IMR-90 (cell line): ENCODE data around the gene KRT76. TPM values are rescaled to one million over a fixed set of nuclear protein-coding genes. Genes with fewer than 3 reads are reported as not detected.

Experiments
- ATAC-seq: fragments of 200-7000 bp; cut with Tn5 transposase; 2 replicates; pipeline ENCODE4 v1.9.1; 2020; ENCODE audit warnings: low read depth, mild to moderate bottlenecking, moderate library complexity
- BruUV-seq: library from RNA; stranded (reverse); fragments of 400-500 nt; replicated peaks from 2 replicates; lab custom pipeline; 2021; lab: Mats Ljungman, UMichigan
- CTCF ChIA-PET: fragments of 300-600 bp; formaldehyde crosslinking; extraction: SDS; loops from one replicate; lab custom pipeline; 2021; ENCODE audit warnings: antibody characterized with exemption; lab: Yijun Ruan, JAX
- POLR2A ChIA-PET: fragments of 300-600 bp; sonication (Branson Sonifier 250); formaldehyde crosslinking; loops from one replicate; lab custom pipeline; 2022; ENCODE audit warnings: antibody characterized with exemption; ENCODE audit not compliant: unreplicated experiment; lab: Charles Lee
- DNase-seq: peaks from one replicate; pipeline ENCODE4 v3.0.0; 2013
- H2AFZ ChIP-seq: replicated peaks from 2 replicates; pipeline ENCODE3; 2013; ENCODE audit warnings: low read length, mild to moderate bottlenecking; ENCODE audit not compliant: poor library complexity
- H2AK5ac ChIP-seq: 2 replicates; pipeline ENCODE4 v1.6.1; 2013; ENCODE audit warnings: low read depth, low read length, inconsistent platforms
- H2AK9ac ChIP-seq: replicated peaks from 2 replicates; pipeline ENCODE3; 2013; ENCODE audit warnings: mild to moderate bottlenecking, low read depth, low read length, moderate library complexity; ENCODE audit not compliant: poor library complexity
- H2BK120ac ChIP-seq: 2 replicates; pipeline ENCODE4 v1.6.1; 2013; ENCODE audit warnings: low read depth, low read length, inconsistent platforms
- H2BK15ac ChIP-seq: 3 replicates; pipeline ENCODE4 v1.6.1; 2013; ENCODE audit warnings: low read depth, low read length, inconsistent platforms
- H2BK20ac ChIP-seq: 2 replicates; pipeline ENCODE4 v1.6.1; 2013; ENCODE audit warnings: low read depth, mild to moderate bottlenecking, inconsistent platforms, low read length, moderate library complexity
- H2BK5ac ChIP-seq: 2 replicates; pipeline ENCODE4 v1.6.1; 2013; ENCODE audit warnings: mild to moderate bottlenecking, low read depth, low read length, inconsistent platforms; ENCODE audit not compliant: poor library complexity, severe bottlenecking
- H3K14ac ChIP-seq: replicated peaks from 2 replicates; pipeline ENCODE4 v1.6.1; 2013; ENCODE audit warnings: low read depth, low read length, inconsistent platforms
- H3K18ac ChIP-seq: 2 replicates; pipeline ENCODE4 v1.6.1; 2013; ENCODE audit warnings: low read depth, low read length, control low read depth
- H3K23ac ChIP-seq: 2 replicates; pipeline ENCODE4 v1.6.1; 2013; ENCODE audit warnings: low read depth, low read length, inconsistent platforms
- H3K27ac ChIP-seq: 2 replicates; pipeline ENCODE4 v1.5.1; 2013; ENCODE audit warnings: mild to moderate bottlenecking, control low read depth, low read length; ENCODE audit not compliant: insufficient read depth
- H3K27me3 ChIP-seq: 2 replicates; pipeline ENCODE4 v1.6.1; 2013; ENCODE audit warnings: low read length; ENCODE audit not compliant: control insufficient read depth, insufficient read depth
- H3K36me3 ChIP-seq: 2 replicates; pipeline ENCODE4 v1.6.1; 2013; ENCODE audit warnings: low read length, mixed read lengths; ENCODE audit not compliant: control insufficient read depth, insufficient read depth
- H3K4ac ChIP-seq: 2 replicates; pipeline ENCODE4 v1.6.1; 2013; ENCODE audit warnings: low read depth, low read length, inconsistent platforms
- H3K4me1 ChIP-seq: 2 replicates; pipeline ENCODE4 v1.6.1; 2013; ENCODE audit warnings: low read length, mixed read lengths; ENCODE audit not compliant: control insufficient read depth, insufficient read depth
- H3K4me2 ChIP-seq: 2 replicates; pipeline ENCODE4 v1.6.1; 2013; ENCODE audit warnings: low read depth, mild to moderate bottlenecking, control low read depth, low read length, moderate library complexity
- H3K4me3 ChIP-seq: 2 replicates; pipeline ENCODE4 v1.5.1; 2013; ENCODE audit warnings: low read depth, mild to moderate bottlenecking, control low read depth, low read length, moderate library complexity; ENCODE audit not compliant: insufficient read depth
- H3K56ac ChIP-seq: 2 replicates; pipeline ENCODE4 v1.6.1; 2013; ENCODE audit warnings: low read length, inconsistent platforms; ENCODE audit not compliant: insufficient read depth; ENCODE audit errors: extremely low read depth
- H3K79me1 ChIP-seq, 2 experiments: 2 replicates each; pipeline ENCODE4 v1.6.1; 2013; ENCODE audit warnings: low read length in 2 of 2, inconsistent platforms in 1 of 2, low read depth in 1 of 2
- H3K9ac ChIP-seq: 2 replicates; pipeline ENCODE4 v1.6.1; 2013; ENCODE audit warnings: low read depth, low read length, control low read depth
- H3K9me1 ChIP-seq: 2 replicates; pipeline ENCODE4 v1.6.1; 2013; ENCODE audit warnings: low read length, inconsistent platforms; ENCODE audit not compliant: insufficient read depth
- H3K9me3 ChIP-seq: 2 replicates; pipeline ENCODE4 v1.6.1; 2013; ENCODE audit warnings: low read length; ENCODE audit not compliant: control insufficient read depth, insufficient read depth
- H4K20me1 ChIP-seq: 2 replicates; pipeline ENCODE4 v1.6.1; 2013; ENCODE audit warnings: low read length, inconsistent platforms; ENCODE audit not compliant: insufficient read depth
- H4K5ac ChIP-seq: 2 replicates; pipeline ENCODE4 v1.6.1; 2013; ENCODE audit warnings: mild to moderate bottlenecking, low read depth, low read length, control low read depth
- H4K8ac ChIP-seq, 2 experiments: 2 replicates each; pipeline ENCODE4 v1.6.1; 2013; ENCODE audit warnings: low read depth in 2 of 2, low read length in 2 of 2, control low read depth in 1 of 2, inconsistent platforms in 1 of 2
- H4K91ac ChIP-seq: 2 replicates; pipeline ENCODE4 v1.6.1; 2013; ENCODE audit warnings: low read depth, low read length, inconsistent platforms; ENCODE audit not compliant: insufficient read depth
- BHLHE40 ChIP-seq: fragments of 150-350 bp; IDR thresholded peaks from 2 replicates; pipeline ENCODE4 v1.6.1; 2016; ENCODE audit warnings: mild to moderate bottlenecking, low read depth, low read length
- CEBPB ChIP-seq: IDR thresholded peaks from 2 replicates; pipeline ENCODE4 v1.6.1; 2012; ENCODE audit warnings: low read depth, low read length, improper control_type of control experiment
- CTCF ChIP-seq: conservative IDR thresholded peaks from 2 replicates; pipeline ENCODE4 v1.5.1; 2012; ENCODE audit warnings: mild to moderate bottlenecking, low read depth, low read length, improper control_type of control experiment
- ELK1 ChIP-seq: fragments of 150-350 bp; IDR thresholded peaks from 2 replicates; pipeline ENCODE4 v1.6.1; 2016; ENCODE audit warnings: low read depth, mild to moderate bottlenecking, low read length, moderate library complexity, borderline replicate concordance
- FOS ChIP-seq: fragments of 150-350 bp; IDR thresholded peaks from 2 replicates; pipeline ENCODE4 v1.6.1; 2016; ENCODE audit warnings: low read depth, low read length
- MAFK ChIP-seq: IDR thresholded peaks from 2 replicates; pipeline ENCODE4 v1.6.1; 2012; ENCODE audit warnings: low read depth, low read length, improper control_type of control experiment
- MAZ ChIP-seq: IDR thresholded peaks from 2 replicates; pipeline ENCODE4 v1.6.1; 2012; ENCODE audit warnings: low read depth, mild to moderate bottlenecking, low read length, improper control_type of control experiment, moderate library complexity, borderline replicate concordance
- NFE2L2 ChIP-seq: fragments of 150-350 bp; IDR thresholded peaks from 2 replicates; pipeline ENCODE4 v1.6.1; 2016; ENCODE audit warnings: low read depth, mild to moderate bottlenecking, low read length
- POLR2A ChIP-seq: IDR thresholded peaks from 2 replicates; pipeline ENCODE4 v1.6.1; 2012; ENCODE audit warnings: mild to moderate bottlenecking, low read depth, low read length
- RAD21 ChIP-seq: IDR thresholded peaks from 2 replicates; pipeline ENCODE4 v1.6.1; 2012; ENCODE audit warnings: low read length, improper control_type of control experiment
- RCOR1 ChIP-seq: IDR thresholded peaks from 2 replicates; pipeline ENCODE4 v1.6.1; 2012; ENCODE audit warnings: mild to moderate bottlenecking, low read length, improper control_type of control experiment; ENCODE audit not compliant: insufficient replicate concordance
- RFX5 ChIP-seq: IDR thresholded peaks from 2 replicates; pipeline ENCODE4 v1.8.0; 2012; ENCODE audit warnings: low read depth, mild to moderate bottlenecking, low read length, moderate library complexity
- USF2 ChIP-seq: fragments of 150-350 bp; IDR thresholded peaks from 2 replicates; pipeline ENCODE4 v1.6.1; 2017; ENCODE audit warnings: mild to moderate bottlenecking, antibody characterized with exemption, low read length, low read depth
- WGBS, 2 experiments: methylation state at CpG; one replicate each; pipeline versions ENCODE4 v1.1.5 to v1.1.7; 2013; ENCODE audit warnings: missing lambda C conversion rate in 2 of 2; ENCODE audit not compliant: insufficient read length in 1 of 2; ENCODE audit errors: extremely low coverage in 2 of 2; 5-methylcytosine and 5-hydroxymethylcytosine counted together
- dilution Hi-C: fragments of 300-500 bp; cut with HindIII; formaldehyde crosslinking; loops from one replicate; pipeline ENCODE4 v1.14.3; 2018; ENCODE audit warnings: low sequenced_read_pairs; ENCODE audit not compliant: unreplicated experiment
- in situ Hi-C: fragments of 300-500 bp; cut with MboI; formaldehyde crosslinking; loops from 3 replicates; pipeline ENCODE4 v1.14.3; 2019; ENCODE audit warnings: low sequenced_read_pairs, inconsistent platforms, mixed read lengths
- intact Hi-C: fragments of 100-400 bp; cut with micrococcal nuclease; formaldehyde crosslinking; loops from 2 replicates; pipeline ENCODE4 v1.10.0; 2022
- polyA plus RNA-seq, 3 experiments: library from polyadenylated mRNA; depleted of rRNA; stranded (reverse); fragments of >200 nt; gene quantifications; 2 replicates each; pipeline ENCODE4 v1.2.3, GENCODE V29; 2012; ENCODE audit warnings: low replicate concordance in 1 of 3
- total RNA-seq: library from RNA; depleted of rRNA; stranded (reverse); fragments of >200 nt; gene quantifications from 2 replicates; pipeline ENCODE4 v1.2.3, GENCODE V29; 2012

Gene KRT76
- total and polyA plus RNA-seq, 2 of the 4 experiments (the other 2 are of a cell fraction) = not detected

GRCh38 chr12:52759218-52759617, 17.9 kb downstream of the KRT76 start:
- DNase-seq (no peak), ATAC-seq (no peak)
- CTCF ChIA-PET = no interaction called here
- Histone ChIP-seq H3K18ac (no peak overlapping the region), H3K9ac (no peak overlapping the region), H3K23ac (no peak overlapping the region), H3K4me1 (no peaks in the 10 kb centered on the region), H2BK5ac (no peak overlapping the region), H2AK9ac (no peak overlapping the region), H3K27me3 (peaks cover 2% of the 10 kb centered on the region), H3K56ac (no peak overlapping the region), H3K79me1 (no peaks in the 10 kb centered on the region), H3K9me1 (no peaks in the 10 kb centered on the region), H4K20me1 (no peaks in the 10 kb centered on the region), H2BK15ac (no peak overlapping the region), H3K4me2 (no peak overlapping the region), H4K5ac (no peak overlapping the region), H3K4ac (no peak overlapping the region), H2AK5ac (no peak overlapping the region), H3K9me3 (peaks cover 5% of the 10 kb centered on the region; the same call in 1 of the 2 replicates), H4K91ac (no peak overlapping the region), H4K8ac (no peak overlapping the region), H2AFZ (no peak overlapping the region), H3K27ac (no peak overlapping the region), H3K14ac (no peak overlapping the region), H3K4me3 (no peak overlapping the region), H3K36me3 (no peaks in the 10 kb centered on the region), H2BK120ac (no peak overlapping the region), H2BK20ac (no peak overlapping the region)
- POLR2A ChIA-PET = no interaction called here
- in situ Hi-C loops (no loop called here), dilution Hi-C loops (no loop called here), intact Hi-C loops (no loop called here)
- no peak for TF ChIP-seq RCOR1
- TF ChIP-seq BHLHE40 = no peak
- TF ChIP-seq POLR2A = no peak
- TF ChIP-seq CTCF = no peak
- no peak for TF ChIP-seq MAFK
- TF ChIP-seq CEBPB = no peak
- TF ChIP-seq RFX5 = no peak
- TF ChIP-seq NFE2L2 = no peak
- no peak for TF ChIP-seq RAD21
- TF ChIP-seq USF2 = no peak
- no peak for TF ChIP-seq ELK1
- no peak for TF ChIP-seq MAZ
- TF ChIP-seq FOS = no peak
- no TSS peak for BruUV-seq
- no CpG with 5 or more reads among the region's 2 CpGs for WGBS, 2 experiments
